NOMO-1 treated with DMSO at 0.1 percent for 48 hours (cell line): ENCODE measurements around the gene DSCAML1.

Source experiments
- DNase-seq: peaks from one replicate; lab custom pipeline; 2025; ENCODE audit not compliant: unreplicated experiment; lab: John Stamatoyannopoulos, UW

DSCAML1 gene

DNA sequence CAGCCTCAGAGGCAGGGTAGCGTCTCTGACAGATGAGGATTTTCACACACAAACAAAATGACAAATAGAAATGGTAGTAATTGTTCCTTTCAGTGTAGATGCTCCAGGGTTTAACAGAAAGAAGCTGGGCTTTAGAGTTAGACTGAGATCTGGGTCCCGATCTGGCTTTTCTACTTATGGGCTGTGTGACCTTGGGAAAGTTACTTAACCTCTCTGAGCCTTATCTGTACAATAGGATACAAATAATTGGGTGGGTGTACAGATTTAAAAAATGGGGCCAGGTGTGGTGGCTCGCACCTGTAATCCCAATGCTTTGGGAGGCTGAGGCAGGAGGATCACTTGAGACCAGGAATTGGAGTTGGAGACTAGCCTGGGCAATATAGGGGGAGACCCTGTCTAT is 264.4 kb downstream of the DSCAML1 start:
- DNase-seq: no peak

DNA sequence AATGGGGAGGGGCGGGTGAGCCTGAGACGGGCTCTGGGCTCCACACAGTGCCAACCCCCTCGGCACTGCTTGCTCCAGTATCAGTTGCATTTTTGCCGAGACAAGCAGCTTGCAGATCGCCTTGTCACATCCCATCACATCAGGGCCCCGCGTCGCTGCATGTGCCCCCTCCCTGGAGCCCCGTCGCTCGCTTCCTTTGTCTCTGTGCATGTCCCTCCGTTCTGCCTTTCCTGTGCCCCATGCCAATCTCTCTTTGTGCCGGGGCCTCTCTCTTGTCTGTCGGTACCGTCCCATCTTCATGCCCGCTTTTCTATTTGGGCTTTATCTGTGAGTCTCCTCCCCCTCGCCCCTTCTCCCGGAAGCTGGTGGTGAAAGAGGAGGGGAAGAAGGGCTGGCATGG is 267.2 kb downstream of the DSCAML1 start:
- DNase-seq: no peak

DNA sequence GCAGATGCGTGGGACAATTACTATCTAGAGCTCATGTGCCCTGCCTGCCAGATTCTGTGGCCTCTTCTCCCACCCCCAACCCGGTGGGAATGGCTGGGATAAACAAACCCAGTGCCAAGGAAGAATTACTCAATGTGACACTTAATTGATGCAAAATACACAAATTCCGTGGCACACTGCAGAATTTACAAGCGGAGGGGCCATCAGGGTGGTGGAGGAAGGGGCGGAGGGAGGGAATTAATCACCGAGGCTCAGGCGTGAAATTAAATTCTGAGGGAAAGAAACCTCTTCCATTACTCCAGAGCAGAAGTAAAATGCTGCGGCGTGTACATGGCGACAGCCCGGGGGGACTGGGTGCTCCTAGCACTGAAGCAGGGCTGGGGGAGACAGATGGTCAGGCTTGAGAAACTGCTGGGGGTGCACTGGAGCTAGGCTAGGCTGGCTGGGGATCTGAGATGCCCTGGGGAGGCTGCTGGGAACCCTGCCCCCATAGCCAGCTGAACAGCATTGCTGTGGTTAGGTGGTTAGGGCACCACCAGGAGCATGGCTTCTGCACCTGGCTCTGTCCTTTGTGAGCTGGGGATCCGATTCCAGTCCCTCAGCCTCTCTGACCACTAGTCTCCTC is 268.8 kb downstream of the DSCAML1 start:
- DNase-seq: no peak

DNA sequence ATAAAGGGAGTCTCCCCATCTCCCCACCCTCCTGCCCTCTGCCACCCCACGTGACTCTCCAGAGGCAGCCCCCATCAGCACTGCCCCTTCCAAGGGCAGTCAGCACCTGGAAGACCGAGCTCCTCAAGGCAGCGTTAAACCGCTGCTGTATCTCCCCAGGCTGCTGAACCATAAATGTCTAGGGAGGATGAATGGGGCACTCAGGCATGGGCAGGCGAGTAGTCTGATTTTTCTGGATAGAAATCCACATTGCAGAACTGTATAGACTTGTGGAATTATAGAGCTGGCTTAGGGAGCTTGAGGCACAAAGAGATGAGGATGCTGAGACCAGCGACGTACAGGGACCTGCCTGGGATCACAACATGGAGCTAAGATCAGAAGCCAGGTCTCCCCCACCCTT is 269.7 kb downstream of the DSCAML1 start:
- no peak for DNase-seq

DNA sequence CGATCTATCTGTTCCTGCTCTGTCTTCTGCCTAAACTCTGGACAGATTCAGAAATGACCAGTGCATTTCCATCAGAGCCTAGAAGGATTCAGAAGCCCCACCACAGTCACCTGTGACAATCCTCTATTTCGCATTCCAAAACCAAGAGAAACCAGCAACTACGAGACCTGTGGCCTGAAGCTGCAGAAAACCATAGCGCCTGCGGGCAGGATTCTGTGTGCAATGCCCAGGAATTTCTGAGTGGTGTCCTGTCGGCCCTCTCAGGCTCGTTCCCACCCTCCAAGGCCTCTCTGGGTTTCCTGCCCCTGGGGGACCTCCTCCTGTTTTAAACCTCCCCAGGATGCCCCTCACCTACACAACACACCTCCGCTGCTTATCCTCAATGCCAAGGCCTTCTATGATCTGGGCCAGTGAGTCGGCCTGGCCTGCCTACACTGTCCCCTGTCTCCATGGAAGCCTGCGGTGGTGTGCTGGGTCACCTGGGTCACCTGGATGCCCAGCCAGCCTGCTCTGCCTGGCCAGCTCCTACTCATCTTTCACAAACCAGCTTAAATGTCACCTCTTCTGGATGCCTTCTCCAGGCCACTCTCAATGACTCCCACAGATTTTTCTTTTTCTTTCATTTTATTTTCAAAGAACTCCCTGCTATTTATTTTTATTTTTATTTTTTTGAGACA is 271.0 kb downstream of the DSCAML1 start:
- DNase-seq: no peak

DNA sequence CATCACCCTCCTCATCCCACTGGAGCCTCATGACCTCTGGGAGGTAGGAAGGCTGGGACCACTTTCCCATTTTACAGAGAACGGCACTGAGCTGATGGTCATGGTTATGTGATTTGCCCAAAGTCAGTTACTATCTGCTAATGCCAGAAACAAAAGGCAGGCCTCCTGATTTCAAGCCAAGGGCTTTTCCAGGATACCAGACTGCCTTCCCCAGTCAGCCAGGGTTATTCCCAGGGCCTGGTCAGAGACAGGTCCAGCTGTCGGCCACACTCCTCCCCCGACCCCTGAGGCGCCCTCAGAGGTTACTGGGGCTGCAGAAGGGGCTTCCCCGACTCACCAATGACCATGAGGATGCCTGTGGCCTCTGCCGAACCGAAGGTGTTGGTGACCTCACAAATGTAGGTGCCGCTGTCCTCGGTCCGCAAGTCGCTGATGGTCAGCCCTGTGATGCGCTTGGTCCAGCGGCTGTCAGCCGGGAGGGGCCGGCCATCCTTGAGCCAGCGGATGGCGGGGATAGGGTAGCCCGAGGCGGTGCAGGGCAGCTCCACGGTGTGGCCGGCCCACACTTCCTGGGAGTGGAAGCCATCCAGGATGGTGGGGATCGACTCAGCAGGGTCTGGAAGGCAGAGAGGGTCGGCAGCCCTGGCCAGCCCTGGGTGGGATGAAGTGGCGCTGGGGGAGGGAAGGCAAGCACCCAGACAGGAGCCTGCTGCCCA is 272.4 kb downstream of the DSCAML1 start:
- DNase-seq: no peak

DNA sequence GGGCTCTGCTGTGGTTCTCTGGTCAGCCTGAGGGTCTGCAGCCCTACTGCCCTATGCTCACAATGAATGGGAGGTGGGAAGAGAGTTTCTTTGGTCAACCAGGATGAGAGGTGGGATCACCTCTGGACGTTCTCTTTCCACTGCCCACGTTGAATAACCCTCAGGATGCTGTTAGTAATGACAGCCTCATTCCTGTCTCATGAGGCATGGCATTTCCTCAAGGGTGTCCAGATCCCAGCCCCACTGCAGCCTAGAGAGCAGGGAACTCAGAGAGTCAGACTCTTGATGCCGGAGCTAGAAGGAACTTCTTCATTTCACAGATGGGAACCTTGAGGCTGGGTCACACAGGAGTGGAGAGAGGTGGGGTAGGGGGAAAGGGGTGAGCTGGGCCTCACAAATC is 273.3 kb downstream of the DSCAML1 start:
- no peak for DNase-seq

DNA sequence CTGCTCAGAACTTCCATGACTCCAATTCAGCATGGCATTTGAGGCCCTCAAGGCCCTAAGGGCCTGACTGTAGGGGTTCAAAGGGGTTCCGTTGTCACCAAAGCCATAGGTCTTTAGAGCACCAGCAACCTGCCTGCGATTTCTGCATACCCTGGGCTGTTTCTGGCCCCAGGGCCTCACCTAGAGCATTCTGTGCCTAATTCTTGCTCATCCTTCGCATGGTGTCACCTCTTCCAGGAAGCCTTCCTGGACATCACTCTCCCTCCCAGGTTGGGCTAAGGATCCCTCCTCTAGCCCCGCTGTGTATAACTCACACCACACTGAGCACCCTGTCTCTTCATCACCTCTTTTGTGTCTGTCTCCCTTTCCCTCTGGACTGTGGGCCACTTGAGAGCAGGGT is 275.0 kb downstream of the DSCAML1 start:
- no peak for DNase-seq

DNA sequence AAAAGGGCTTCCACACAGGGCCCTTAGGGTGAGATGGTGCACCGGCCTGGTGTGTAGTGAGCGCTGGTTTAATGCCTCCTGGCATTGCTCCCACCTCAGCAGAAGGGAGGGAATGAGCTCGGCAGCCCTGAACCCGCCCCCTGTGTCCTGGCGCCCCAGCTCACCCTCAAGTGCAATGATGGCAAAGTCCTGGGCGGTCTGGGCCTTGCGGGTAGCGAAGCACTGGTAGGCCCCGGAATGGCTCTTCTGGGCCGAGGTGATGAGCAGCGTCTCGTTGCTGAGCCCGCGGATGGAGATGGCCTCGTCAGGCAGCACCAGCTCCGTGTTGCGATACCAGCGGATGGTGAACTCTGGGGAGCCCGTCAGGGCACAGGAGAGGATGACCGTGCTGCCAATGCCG is 276.1 kb downstream of the DSCAML1 start:
- DNase-seq: no peak

DNA sequence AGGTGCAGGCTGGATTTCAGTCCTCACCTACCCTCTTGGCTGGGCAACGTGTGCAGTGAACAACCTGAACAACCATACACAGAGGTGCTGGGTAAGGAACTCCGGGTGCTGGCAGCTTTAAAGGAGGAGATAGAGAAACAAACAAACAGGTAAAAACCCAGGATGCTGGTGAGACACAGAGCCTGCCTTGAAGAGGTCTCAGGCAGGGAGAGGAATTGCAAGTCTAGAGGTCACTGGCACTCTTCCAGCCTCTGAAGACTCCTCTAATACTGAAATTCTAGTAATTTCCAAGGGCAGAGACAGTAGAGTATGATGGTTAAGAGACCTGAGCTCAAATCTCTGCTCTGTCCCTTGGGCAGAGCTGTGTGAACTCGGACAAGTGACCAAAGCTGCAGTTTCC is 276.8 kb downstream of the DSCAML1 start:
- no peak for DNase-seq

DNA sequence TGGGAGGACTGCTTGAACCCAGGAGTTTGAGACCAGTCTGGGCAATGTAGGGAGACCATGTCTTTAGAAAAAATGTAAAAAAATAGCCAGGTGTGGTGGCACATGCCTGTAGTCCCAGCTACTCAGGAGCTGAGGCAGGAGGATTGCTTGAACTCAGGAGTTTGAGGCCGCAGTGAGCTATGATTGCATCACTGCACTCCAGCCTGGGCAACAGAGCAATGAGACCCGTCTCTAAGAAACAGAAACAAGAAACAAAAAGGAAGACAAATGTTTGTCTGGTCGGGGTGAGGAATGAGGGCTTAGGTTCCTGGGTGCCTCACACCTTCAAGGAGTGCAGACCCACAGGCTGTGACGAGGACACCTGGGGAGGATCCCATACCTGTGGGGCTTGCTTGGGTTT is 277.4 kb downstream of the DSCAML1 start:
- no peak for DNase-seq

DNA sequence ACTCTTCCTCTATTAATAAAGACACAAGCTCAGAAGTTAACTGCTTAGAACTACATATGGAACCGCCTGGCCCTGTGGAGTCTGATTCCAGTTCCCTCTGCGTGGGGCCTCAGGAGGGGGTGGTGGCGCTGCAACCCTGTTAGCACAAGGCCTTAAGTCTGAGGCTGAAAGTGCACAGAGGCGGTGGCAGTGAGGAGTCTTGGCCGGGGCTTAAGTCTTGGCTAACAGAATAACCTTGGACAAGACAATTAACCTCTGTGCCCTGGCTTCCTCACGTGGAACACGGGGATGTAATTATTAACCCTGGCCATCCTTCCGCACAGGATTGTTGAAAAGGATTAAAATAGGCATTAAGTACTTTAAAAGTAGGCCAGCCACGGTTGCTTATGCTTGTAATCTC is 277.8 kb downstream of the DSCAML1 start:
- DNase-seq: peak; percentile 13

DNA sequence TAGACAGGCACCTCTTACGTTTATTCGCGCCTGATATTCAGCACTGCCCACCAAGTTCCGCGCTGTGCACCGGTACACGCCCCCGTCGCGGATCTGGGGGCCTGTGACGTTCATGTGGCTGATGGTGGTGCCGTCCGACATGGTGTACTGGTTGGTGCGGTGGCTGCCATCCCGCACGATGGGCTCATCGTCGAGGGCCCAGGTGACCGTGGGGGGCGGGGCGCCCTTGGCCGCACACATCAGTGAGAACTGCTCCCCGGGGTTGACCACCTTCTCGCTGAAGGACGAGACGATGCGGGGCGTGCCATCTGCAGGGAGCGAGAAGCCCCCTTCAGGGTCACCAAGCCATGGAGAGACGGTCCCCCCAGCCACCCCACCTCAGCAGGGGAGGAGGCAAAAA is 278.6 kb downstream of the DSCAML1 start:
- no peak for DNase-seq

DNA sequence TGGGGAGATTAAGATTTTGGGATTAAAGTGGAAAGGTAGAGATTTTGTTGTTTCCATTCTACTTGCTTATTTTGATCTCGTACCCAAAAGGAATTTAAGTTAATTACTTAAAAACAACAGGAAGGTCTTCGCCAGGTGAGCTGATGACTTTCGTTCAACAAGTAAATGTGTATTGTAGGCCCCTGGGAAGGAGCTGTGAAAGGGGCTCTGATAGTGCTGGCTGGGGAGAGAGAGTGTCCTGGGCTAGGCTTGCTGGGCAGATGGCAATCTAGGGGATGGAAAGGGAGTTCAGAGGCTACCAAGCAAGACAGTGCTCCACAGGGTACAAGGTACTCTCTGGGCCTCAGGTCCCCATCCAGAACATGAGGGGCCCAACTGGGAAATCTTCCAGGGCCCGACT is 279.9 kb downstream of the DSCAML1 start:
- DNase-seq: no peak

DNA sequence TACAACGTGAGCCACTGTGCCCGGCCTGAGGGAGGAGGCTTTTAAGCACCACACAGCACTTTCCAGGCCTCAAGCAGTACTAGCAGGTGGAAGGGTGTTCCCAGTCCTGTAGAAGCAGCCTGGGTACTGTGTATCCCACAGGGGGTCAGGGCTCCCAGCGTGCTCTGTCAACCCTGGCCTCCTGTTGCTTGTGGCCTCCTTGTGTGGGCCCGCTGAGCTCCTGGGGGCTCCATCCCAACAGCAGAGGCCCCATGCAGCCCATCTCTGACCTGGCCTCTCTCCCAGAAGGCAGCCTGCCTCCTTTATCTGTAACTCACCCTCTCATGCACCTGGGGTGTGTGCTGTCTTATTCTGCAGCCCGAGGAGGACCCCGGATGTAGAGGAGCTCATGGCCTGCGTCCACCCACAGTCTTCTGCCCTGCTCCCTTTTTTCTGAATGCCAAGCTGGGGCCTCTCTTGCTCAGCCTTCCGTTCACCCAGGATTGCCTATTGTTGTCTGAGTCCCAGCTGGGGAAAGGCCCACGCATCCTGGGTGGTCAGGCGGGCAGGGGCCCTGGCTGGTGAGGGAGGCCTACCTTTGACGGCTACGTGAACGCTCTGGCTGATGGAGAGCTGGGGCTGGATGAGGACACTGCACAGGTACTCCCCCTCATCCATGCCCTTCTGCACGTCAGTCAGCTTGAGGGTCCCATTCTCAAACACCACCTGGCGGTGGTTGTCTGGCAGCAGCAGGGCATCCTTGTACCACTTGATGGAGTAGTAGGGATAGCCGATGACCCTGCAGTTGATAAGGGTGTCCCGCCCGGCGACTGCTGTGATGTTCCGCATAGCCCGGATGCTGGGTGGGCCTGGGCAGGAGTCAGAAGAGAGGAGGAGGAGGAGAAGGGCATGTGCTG is 280.9 kb downstream of the DSCAML1 start:
- no peak for DNase-seq

DNA sequence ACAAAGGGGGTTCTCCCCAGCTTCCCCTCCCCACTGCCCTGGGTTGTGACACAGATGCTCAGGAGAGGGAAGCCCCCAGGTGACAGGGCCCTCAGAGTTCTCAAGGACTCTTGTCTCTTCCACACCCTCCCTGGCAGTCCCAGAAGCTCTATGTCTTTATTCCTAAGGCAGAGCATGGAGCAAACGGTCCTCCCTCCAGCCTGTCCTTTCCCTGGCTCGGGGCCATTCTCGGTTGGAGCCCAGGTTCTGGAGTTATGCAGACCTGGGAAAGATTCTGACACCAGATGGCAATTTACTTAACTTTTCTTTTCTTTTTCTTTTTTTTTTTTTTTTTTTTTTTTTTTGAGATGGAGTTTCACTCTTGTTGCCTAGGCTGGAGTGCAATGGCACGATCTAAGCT is 282.8 kb downstream of the DSCAML1 start:
- no peak for DNase-seq

DNA sequence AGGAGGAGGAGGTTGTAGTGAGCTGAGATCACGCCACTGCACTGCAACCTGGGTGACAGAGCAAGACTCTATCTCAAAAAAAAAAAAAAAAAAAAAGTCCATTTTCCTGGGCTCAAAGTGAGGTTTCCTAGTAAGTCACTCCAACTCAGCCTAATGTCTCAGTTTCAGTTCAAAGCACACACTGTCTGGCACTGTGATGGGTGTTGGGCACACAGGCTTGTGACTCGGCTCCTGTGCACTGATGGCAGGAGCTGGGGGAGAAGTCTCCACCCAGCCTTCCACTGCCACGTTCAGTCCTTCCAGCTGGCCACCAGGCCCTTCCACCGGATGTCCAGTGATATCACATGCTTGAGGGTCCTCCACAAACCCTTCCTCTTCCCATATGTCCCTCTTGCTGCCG is 283.4 kb downstream of the DSCAML1 start:
- no peak for DNase-seq

DNA sequence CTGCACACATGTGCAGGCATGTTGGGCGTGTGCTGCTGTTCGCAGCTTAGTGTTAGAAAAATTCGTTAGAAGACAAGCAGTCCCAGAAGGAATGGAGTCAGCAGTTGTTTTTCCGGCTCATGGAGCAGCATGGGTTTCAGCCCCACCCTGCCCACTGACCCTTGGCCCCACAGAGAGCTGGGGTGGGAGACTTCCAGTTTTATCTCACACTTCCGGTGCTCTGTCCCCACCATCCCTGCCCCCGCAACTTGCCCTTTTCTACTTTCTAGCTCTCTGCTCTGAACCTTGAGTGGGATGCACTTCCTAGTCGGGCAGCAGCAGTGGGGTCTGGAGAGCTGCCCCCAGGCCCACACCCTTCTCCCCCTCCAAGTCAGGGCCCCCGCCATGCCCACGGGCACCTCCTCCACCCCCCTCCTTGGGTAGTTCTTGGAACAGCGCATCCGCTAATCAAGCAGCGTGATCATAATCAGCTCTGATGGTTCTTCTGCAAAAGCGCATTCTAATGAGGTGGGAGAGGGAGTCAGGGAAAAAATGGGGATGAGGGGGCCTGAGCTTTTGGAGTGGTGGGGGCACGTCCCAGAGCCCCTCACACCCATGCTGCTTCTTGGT is 285.0 kb downstream of the DSCAML1 start:
- no peak for DNase-seq

DNA sequence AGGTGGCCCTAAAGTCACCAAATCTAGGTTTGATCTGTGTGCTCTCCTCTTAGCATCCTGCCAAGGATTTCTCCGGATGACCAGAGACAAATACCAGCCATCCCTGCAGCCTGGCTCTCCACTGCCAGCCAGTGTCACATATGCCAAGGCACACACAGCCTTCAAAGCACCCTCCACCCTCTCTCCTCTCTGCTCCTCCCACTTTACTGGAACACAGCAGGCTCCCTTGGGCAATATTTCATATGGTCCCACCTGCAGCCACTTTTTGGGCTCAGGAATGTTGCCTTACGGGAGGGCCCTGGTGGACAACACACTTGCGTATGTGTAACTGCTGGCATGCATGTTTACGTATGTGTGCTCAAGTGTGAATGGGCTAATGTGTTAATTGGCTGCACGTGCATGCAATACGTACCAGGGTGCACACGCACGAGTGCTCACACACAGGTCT is 285.5 kb downstream of the DSCAML1 start:
- no peak for DNase-seq

DNA sequence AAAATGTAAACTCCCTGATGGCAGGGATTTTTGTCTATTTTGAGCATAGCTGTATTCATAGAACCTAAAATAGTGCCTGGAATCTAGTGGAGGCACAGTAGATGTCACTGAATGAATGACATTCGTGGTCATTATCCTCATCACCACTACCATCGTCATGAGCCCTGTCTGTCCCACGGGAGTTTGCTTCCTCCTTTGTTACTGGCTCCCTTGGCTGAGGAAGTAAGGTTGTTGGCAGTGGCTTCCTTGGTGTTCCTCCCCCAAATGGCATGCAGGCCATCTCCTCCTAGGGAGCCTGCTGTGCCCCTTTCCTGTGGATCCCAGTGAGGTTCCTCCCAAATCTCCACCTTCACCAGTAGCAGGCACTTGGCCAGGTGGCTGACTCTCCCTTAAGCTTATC is 286.4 kb downstream of the DSCAML1 start:
- DNase-seq: no peak

DNA sequence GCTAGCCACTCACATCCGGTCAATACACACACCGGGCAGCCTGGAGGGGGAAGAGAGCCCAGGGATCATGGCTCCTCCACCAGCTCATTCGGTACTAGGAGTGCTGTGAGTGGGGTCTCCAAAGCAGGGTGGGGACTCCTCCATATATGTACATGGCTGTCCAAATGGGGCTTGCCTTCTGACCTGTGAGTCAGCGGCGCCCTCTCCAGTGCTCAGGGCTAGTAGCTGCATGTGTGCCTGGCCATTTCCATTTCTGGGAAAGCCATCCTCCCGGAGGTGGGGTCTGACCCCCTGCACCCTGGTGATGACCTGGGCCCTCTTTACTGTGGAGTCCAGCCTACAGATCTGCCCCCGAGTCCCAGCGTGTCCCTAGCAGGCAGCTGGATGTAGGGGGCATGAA is 287.5 kb downstream of the DSCAML1 start:
- DNase-seq: no peak
